HepG2 (cell line): Measurements from ENCODE around the gene PGAP1. TPM values are rescaled to one million over a fixed set of nuclear protein-coding genes. Genes with fewer than 3 reads are reported as not detected.

Experiments used
- ATAC-seq: fragments of 200-7000 bp; cut with Tn5 transposase; 3 replicates; pipeline ENCODE4 v1.9.1; 2020; ENCODE audit warnings: mild to moderate bottlenecking, moderate library complexity
- BruUV-seq: library from RNA; stranded (reverse); fragments of 400-500 nt; replicated peaks from 2 replicates; lab custom pipeline; 2021; lab: Mats Ljungman, UMichigan
- CTCF ChIA-PET: fragments of 300-600 bp; formaldehyde crosslinking; extraction: SDS; loops from one replicate; lab custom pipeline; 2021; ENCODE audit warnings: low total read pairs, inconsistent platforms, low intra/inter-chr PET ratio; lab: Yijun Ruan, JAX
- POLR2A ChIA-PET: fragments of 350-600 bp; sonication (Branson Sonifier 250); formaldehyde crosslinking; loops from one replicate; lab custom pipeline; 2020; ENCODE audit warnings: antibody characterized with exemption, inconsistent platforms; lab: Yijun Ruan, JAX
- DNase-seq: peaks from one replicate; pipeline ENCODE4 v3.0.0-alpha.2; 2015; ENCODE audit warnings: low spot score
- FAIRE-seq: peaks from 3 replicates; lab custom pipeline; 2011; peaks lifted over from hg19 to GRCh38; lab: Jason Lieb, UNC
- H2AFZ ChIP-seq: one replicate; pipeline ENCODE4 v1.6.1; 2011; ENCODE audit warnings: low read length, inconsistent platforms
- H3K27ac ChIP-seq: fragments of 300-600 bp; 3 replicates; pipeline ENCODE4 v1.8.0; 2011; ENCODE audit warnings: mixed run types, mild to moderate bottlenecking, mixed read lengths, low read length, inconsistent platforms; ENCODE audit not compliant: insufficient read depth; ENCODE audit errors: extremely low read length
- H3K27me3 ChIP-seq, 2 experiments: fragments of 200-600 bp in 1 of 2; 2 replicates in 1 of 2; 3 replicates in 1 of 2; pipeline versions ENCODE4 v1.6.0 to v1.8.0; 2011; ENCODE audit warnings: low read length in 2 of 2, mild to moderate bottlenecking in 2 of 2, moderate library complexity in 2 of 2, inconsistent platforms in 1 of 2; ENCODE audit not compliant: insufficient read depth in 2 of 2, control insufficient read depth in 1 of 2
- H3K36me3 ChIP-seq, 2 experiments: fragments of 200-600 bp in 1 of 2; replicated peaks in 1 of 2; 2 replicates in 1 of 2; 3 replicates in 1 of 2; pipeline versions ENCODE4 v1.5.1 to v1.8.0; 2011; ENCODE audit warnings: low read length in 2 of 2, inconsistent platforms in 1 of 2; ENCODE audit not compliant: insufficient read depth in 2 of 2, control insufficient read depth in 1 of 2
- H3K4me1 ChIP-seq: 2 replicates; pipeline ENCODE4 v1.5.1; 2012; ENCODE audit warnings: low read length, inconsistent platforms; ENCODE audit not compliant: insufficient read depth
- H3K4me2 ChIP-seq: 2 replicates; pipeline ENCODE4 v1.6.0; 2011; ENCODE audit warnings: low read depth, low read length, inconsistent platforms
- H3K4me3 ChIP-seq, 3 experiments: fragments of 200-600 bp in 1 of 3; sonication (generic), shearing (Covaris generic) in 1 of 3; replicated peaks in 1 of 3; 2 replicates each; pipeline ENCODE4 v1.5.1; 2011 to 2016; ENCODE audit warnings: low read length in 3 of 3, inconsistent platforms in 2 of 3, low read depth in 2 of 3, mild to moderate bottlenecking in 2 of 3, control low read depth in 1 of 3, mixed read lengths in 1 of 3; ENCODE audit not compliant: insufficient read depth in 1 of 3
- H3K79me2 ChIP-seq: one replicate; pipeline ENCODE4 v1.6.1; 2011; ENCODE audit warnings: low read length, inconsistent platforms; ENCODE audit not compliant: insufficient read depth
- H3K9ac ChIP-seq: 2 replicates; pipeline ENCODE4 v1.6.0; 2011; ENCODE audit warnings: mild to moderate bottlenecking, low read depth, low read length, inconsistent platforms; ENCODE audit not compliant: insufficient read depth
- H3K9me3 ChIP-seq: 2 replicates; pipeline ENCODE4 v1.5.1; 2012; ENCODE audit warnings: mild to moderate bottlenecking, low read length
- H4K20me1 ChIP-seq: 2 replicates; pipeline ENCODE4 v1.6.0; 2011; ENCODE audit warnings: inconsistent platforms, mild to moderate bottlenecking, low read length, moderate library complexity; ENCODE audit not compliant: insufficient read depth
- EED ChIP-seq: sonication (generic); formaldehyde crosslinking; IDR thresholded peaks from 2 replicates; pipeline ENCODE4 v1.5.0; 2020; ENCODE audit warnings: mild to moderate bottlenecking, missing genetic modification reagents
- ELF3 ChIP-seq: IDR thresholded peaks from 2 replicates; pipeline ENCODE4 v1.6.1; 2016; ENCODE audit warnings: missing genetic modification reagents, missing compliant biosample characterization
- HDAC1 ChIP-seq: sonication (generic); formaldehyde crosslinking; IDR thresholded peaks from 2 replicates; pipeline ENCODE4 v1.5.1; 2020; ENCODE audit warnings: mild to moderate bottlenecking, missing genetic modification reagents
- KDM6A ChIP-seq: IDR thresholded peaks from 2 replicates; pipeline ENCODE4 v1.6.1; 2016; ENCODE audit warnings: low read depth
- NCOA1 ChIP-seq: sonication (generic); formaldehyde crosslinking; IDR thresholded peaks from 2 replicates; pipeline ENCODE4 v1.9.0; 2021; ENCODE audit warnings: missing genetic modification reagents
- PAWR ChIP-seq: sonication (generic); formaldehyde crosslinking; IDR thresholded peaks from 2 replicates; pipeline ENCODE4 v1.4.0; 2020; ENCODE audit warnings: missing genetic modification reagents, mild to moderate bottlenecking, borderline replicate concordance
- RAD21 ChIP-seq: fragments of 450-650 bp; formaldehyde crosslinking; IDR thresholded peaks from 2 replicates; pipeline ENCODE4 v1.5.0; 2020; ENCODE audit warnings: mild to moderate bottlenecking
- SALL2 ChIP-seq: sonication (generic); formaldehyde crosslinking; IDR thresholded peaks from 2 replicates; pipeline ENCODE4 v1.8.1; 2023; ENCODE audit warnings: mild to moderate bottlenecking, missing genetic modification reagents, inconsistent platforms
- SAP130 ChIP-seq: IDR thresholded peaks from 2 replicates; pipeline ENCODE4 v1.6.1; 2016; ENCODE audit warnings: low read depth
- SP2 ChIP-seq: sonication (generic); formaldehyde crosslinking; IDR thresholded peaks from 2 replicates; pipeline ENCODE4 v1.5.1; 2020; ENCODE audit warnings: mild to moderate bottlenecking, missing genetic modification reagents
- STAG1 ChIP-seq: sonication (generic); formaldehyde crosslinking; IDR thresholded peaks from 2 replicates; pipeline ENCODE4 v1.4.0; 2020; ENCODE audit warnings: missing genetic modification reagents
- TAF1 ChIP-seq: sonication (generic); formaldehyde crosslinking; IDR thresholded peaks from 2 replicates; pipeline ENCODE4 v1.4.0; 2020; ENCODE audit warnings: missing genetic modification reagents
- TOPORS ChIP-seq: sonication (generic); formaldehyde crosslinking; IDR thresholded peaks from 2 replicates; pipeline ENCODE4 v1.8.0; 2023; ENCODE audit warnings: mild to moderate bottlenecking, missing genetic modification reagents
- TSC22D2 ChIP-seq: sonication (generic); formaldehyde crosslinking; IDR thresholded peaks from 2 replicates; pipeline ENCODE4 v1.5.1; 2020; ENCODE audit warnings: missing genetic modification reagents, mild to moderate bottlenecking, borderline replicate concordance
- ZNF160 ChIP-seq: sonication (generic); formaldehyde crosslinking; IDR thresholded peaks from 2 replicates; pipeline ENCODE4 v1.8.0; 2022; ENCODE audit warnings: mild to moderate bottlenecking, inconsistent platforms, missing genetic modification reagents
- ZNF235 ChIP-seq: sonication (generic); formaldehyde crosslinking; IDR thresholded peaks from 2 replicates; pipeline ENCODE4 v1.8.1; 2023; ENCODE audit warnings: mild to moderate bottlenecking, missing genetic modification reagents, borderline replicate concordance
- ZNF432 ChIP-seq: sonication (generic); formaldehyde crosslinking; IDR thresholded peaks from 2 replicates; pipeline ENCODE4 v1.5.0; 2020; ENCODE audit warnings: missing genetic modification reagents, mild to moderate bottlenecking, borderline replicate concordance
- ZNF547 ChIP-seq: sonication (generic); formaldehyde crosslinking; IDR thresholded peaks from 2 replicates; pipeline ENCODE4 v1.5.1; 2020; ENCODE audit warnings: mild to moderate bottlenecking, missing genetic modification reagents
- ZNF777 ChIP-seq: sonication (generic); formaldehyde crosslinking; IDR thresholded peaks from 2 replicates; pipeline ENCODE4 v1.4.0; 2020; ENCODE audit warnings: missing genetic modification reagents
- WGBS: methylation state at CpG from one replicate; pipeline ENCODE4 v1.1.6; 2017; ENCODE audit warnings: low lambda C conversion rate; 5-methylcytosine and 5-hydroxymethylcytosine counted together
- in situ Hi-C: cut with HindIII; loops from 2 replicates; pipeline ENCODE4 v1.10.0; 2017; ENCODE audit warnings: low pct_unique_long_range_greater_than_20kb; ENCODE audit not compliant: extremely low pct_ligation_motif_present
- intact Hi-C: fragments of 100-400 bp; cut with micrococcal nuclease; formaldehyde crosslinking; loops from one replicate; pipeline ENCODE4 v1.10.0; 2022; ENCODE audit not compliant: unreplicated experiment
- polyA plus RNA-seq, 8 experiments: library from polyadenylated mRNA; depleted of rRNA in 3 of 8; stranded (reverse) in 7 of 8; unstranded in 1 of 8; fragments of >200 nt; fragmentation: Illumina TruSeq in 4 of 8; extraction: Trizol in 4 of 8; gene quantifications; 2 replicates each; pipeline versions ENCODE4 v1.2.1 to v1.2.3, GENCODE V29; 2011 to 2016; ENCODE audit warnings: low read depth in 4 of 8, missing spikeins in 1 of 8, mixed read lengths in 1 of 8; ENCODE audit not compliant: insufficient read depth in 1 of 8
- total RNA-seq, 5 experiments: library from RNA; depleted of rRNA; stranded (reverse); fragments of >200 nt; fragmentation: Illumina TruSeq; extraction: Trizol; gene quantifications; 2 replicates each; pipeline ENCODE4 v1.2.3, GENCODE V29; 2016; ENCODE audit warnings: low read depth in 1 of 5
- TF ChIP-seq, protein P1 (sequence below): sonication (generic); formaldehyde crosslinking; IDR thresholded peaks from 2 replicates; pipeline ENCODE4 v1.8.0; 2022; ENCODE audit warnings: missing genetic modification reagents, mild to moderate bottlenecking, inconsistent platforms, borderline replicate concordance
- TF ChIP-seq, protein P2 (sequence below): sonication (generic); formaldehyde crosslinking; IDR thresholded peaks from 2 replicates; pipeline ENCODE4 v1.5.0; 2020; ENCODE audit warnings: missing genetic modification reagents, mild to moderate bottlenecking, borderline replicate concordance

The PGAP1 gene
- total and polyA plus RNA-seq, 2 of the 13 experiments (the other 11 are each of a cell fraction or from before 2014, with no cell fraction given), result 4.1 to 6.4 TPM

DNA sequence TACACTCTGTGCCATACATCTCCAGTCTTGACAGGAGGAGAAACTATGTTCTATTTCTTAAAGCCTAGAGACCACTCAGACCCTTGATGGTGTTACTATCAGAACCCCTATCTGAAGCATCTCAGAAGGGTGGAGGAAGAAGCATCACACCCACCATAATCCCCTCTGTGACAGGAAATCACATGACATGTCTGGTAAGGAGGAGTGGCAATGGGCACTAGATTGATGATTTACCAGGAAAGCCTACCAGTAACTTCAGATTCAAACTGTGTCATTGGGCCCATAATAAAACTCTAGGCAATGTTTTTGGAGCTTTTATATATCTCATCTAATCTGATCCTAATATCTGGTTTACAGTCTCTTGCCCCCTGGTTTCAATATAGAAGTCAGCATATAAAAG is 80.2 kb downstream of the PGAP1 start (continued):
- TF ChIP-seq TOPORS (CRISPR knock-in tag) (no peak), ZNF160 (CRISPR knock-in tag) (no peak), NCOA1 (CRISPR knock-in tag) (no peak)
- TF ChIP-seq, protein P1, sequence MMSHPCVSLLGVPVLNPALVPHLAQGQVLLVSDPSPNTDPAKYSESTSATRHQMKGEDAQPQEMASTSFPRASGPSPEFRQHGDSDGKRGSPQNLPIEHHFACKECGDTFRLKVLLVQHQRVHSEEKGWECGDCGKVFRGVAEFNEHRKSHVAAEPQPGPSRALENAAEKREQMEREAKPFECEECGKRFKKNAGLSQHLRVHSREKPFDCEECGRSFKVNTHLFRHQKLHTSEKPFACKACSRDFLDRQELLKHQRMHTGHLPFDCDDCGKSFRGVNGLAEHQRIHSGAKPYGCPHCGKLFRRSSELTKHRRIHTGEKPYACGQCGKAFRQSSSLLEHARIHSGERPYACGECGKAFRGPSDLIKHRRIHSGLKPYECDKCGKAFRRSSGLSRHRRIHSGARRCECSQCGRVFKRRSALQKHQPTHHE, result no peak

DNA sequence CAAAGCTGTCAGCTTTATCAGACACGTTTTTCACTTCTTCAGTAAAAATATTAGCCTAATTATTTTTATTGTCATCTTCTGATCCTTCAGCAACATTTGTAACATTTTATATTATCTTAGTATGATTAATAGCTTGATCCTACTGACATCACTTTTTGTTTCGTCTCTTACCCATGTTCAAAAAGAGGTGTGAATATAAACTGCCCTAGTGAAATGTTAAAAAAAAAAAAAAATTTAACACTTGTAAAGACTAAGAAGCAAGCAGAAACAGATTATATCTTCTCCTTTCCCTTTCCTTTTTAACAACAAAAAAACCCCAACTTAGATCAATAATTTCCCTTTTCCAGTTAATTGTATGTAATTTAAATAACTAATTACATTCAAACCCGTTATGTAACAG is 81.1 kb downstream of the PGAP1 start:
- in situ Hi-C loops, result no loop called here
- no peak for FAIRE-seq
- CTCF ChIA-PET, result interaction anchor here (0.7 kb wide), 1 partner anchor 20 kb away, joined by 3 read pairs; no protein-coding TSS in a partner anchor

More for the DNA sequence above, 81.1 kb downstream of the PGAP1 start:
- POLR2A ChIA-PET, result no interaction called here
- H3K27ac ChIP-seq, result no peak overlapping the region
- H3K4me2 ChIP-seq, result no peak overlapping the region
- peaks cover 3 to 16% of the 10 kb centered on the region in 2 experiments; a peak in 4 of 5 replicates for H3K36me3 ChIP-seq
- WGBS, result 93% methylated on average over 3 of the region's 3 CpGs
- H3K4me3 ChIP-seq, result no peak overlapping the region
- ATAC-seq (no peak), DNase-seq (no peak)
- intact Hi-C loops, result no loop called here
- BruUV-seq, result no TSS peak
- TF ChIP-seq RAD21 (CRISPR knock-in tag), result no peak
- TF ChIP-seq ELF3 (CRISPR knock-in tag), result no peak
- TF ChIP-seq ZNF235, result no peak
- TF ChIP-seq TSC22D2 (CRISPR knock-in tag), result no peak
- no peak for TF ChIP-seq KDM6A (CRISPR knock-in tag)
- TF ChIP-seq SP2 (CRISPR knock-in tag), result no peak
- no peak for TF ChIP-seq STAG1 (CRISPR knock-in tag)
- no peak for TF ChIP-seq ZNF432 (CRISPR knock-in tag)
- TF ChIP-seq, protein P2, sequence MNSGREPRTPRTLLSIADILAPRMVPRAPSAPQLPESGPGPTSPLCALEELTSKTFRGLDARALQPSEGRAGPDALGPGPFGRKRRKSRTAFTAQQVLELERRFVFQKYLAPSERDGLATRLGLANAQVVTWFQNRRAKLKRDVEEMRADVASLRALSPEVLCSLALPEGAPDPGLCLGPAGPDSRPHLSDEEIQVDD, result no peak
- no peak for TF ChIP-seq TAF1 (CRISPR knock-in tag)
- no peak for TF ChIP-seq ZNF547
- no peak for TF ChIP-seq EED (CRISPR knock-in tag)
- no peak for TF ChIP-seq HDAC1 (CRISPR knock-in tag)
- no peak for TF ChIP-seq ZNF777 (CRISPR knock-in tag)
- no peak for TF ChIP-seq SAP130
- TF ChIP-seq PAWR (CRISPR knock-in tag), result no peak
- no peak for TF ChIP-seq SALL2 (CRISPR knock-in tag)
- H3K4me1 ChIP-seq, result no peaks in the 10 kb centered on the region
- H3K79me2 ChIP-seq, result no peaks in the 10 kb centered on the region
- H2AFZ ChIP-seq, result no peak overlapping the region
- no peaks in the 10 kb centered on the region for H4K20me1 ChIP-seq
- H3K9ac ChIP-seq, result no peak overlapping the region
- H3K9me3 ChIP-seq, result no peaks in the 10 kb centered on the region
- H3K27me3 ChIP-seq, result no peaks in the 10 kb centered on the region
